ENCODE measurements around the gene RHBDL2. TPM values are rescaled to one million over a fixed set of nuclear protein-coding genes. Genes with fewer than 3 reads are reported as not detected.

RHBDL2 gene
- polyA plus RNA-seq, 1 donor from 2014 or later: not detected

- H2AFZ ChIP-seq (ENCODE audit: low read depth, low read length): no peak overlapping the region
- H4K20me1 ChIP-seq (ENCODE audit: insufficient read depth): no peaks in the 10 kb centered on the region
- H3K27me3 ChIP-seq (ENCODE audit: insufficient read depth, low read depth, low read length): no peaks in the 10 kb centered on the region
- H3K79me2 ChIP-seq (replicated peaks; ENCODE audit: insufficient read depth, low read length): no peaks in the 10 kb centered on the region
- TF ChIP-seq RAD21 (conservative IDR thresholded peaks at IDR 0.05) (no peak), SMC3 (conservative IDR thresholded peaks at IDR 0.05; ENCODE audit: poor library complexity) (no peak), CTCF (IDR thresholded peaks at IDR 0.05; ENCODE audit: poor library complexity, severe bottlenecking) (no peak), MXI1 (conservative IDR thresholded peaks at IDR 0.05; ENCODE audit: poor library complexity, severe bottlenecking) (no peak), REST (IDR thresholded peaks at IDR 0.05; ENCODE audit: borderline replicate concordance) (no peak), POLR2AphosphoS5 (IDR thresholded peaks at IDR 0.05) (no peak), TAF1 (IDR thresholded peaks at IDR 0.05; ENCODE audit: low read depth) (no peak), EP300 (conservative IDR thresholded peaks at IDR 0.05; ENCODE audit: poor library complexity, severe bottlenecking) (no peak), EZH2 (IDR thresholded peaks at IDR 0.05; ENCODE audit: borderline replicate concordance, insufficient read depth, low read length, poor library complexity, severe bottlenecking) (no peak)
- H3K9me2 ChIP-seq (ENCODE audit: insufficient read depth, low read length): no peaks in the 10 kb centered on the region
- H3K4me2 ChIP-seq (ENCODE audit: low read length): no peak overlapping the region
- H3K36me3 ChIP-seq (ENCODE audit: insufficient read depth, low read length): no peaks in the 10 kb centered on the region
- H3K9me3 ChIP-seq (ENCODE audit: low read length): no peaks in the 10 kb centered on the region
- no peaks in the 10 kb centered on the region for H3F3A ChIP-seq (ENCODE audit: insufficient read depth, low read length, poor library complexity, severe bottlenecking)
- no peak overlapping the region for H3K4me3 ChIP-seq (ENCODE audit: low read length)
- no peak overlapping the region for H3K9ac ChIP-seq (ENCODE audit: low read length)
- no peak overlapping the region for H3K27ac ChIP-seq (ENCODE audit: low read length)
Measured at GRCh38 chr1:38891753-38892152, 49.9 kb downstream of the RHBDL2 start.

GRCh38 chr1:38889589-38889988, 52.0 kb downstream of the RHBDL2 start:
- Histone ChIP-seq H3K27ac (ENCODE audit: low read length) (no peak overlapping the region), H3K79me2 (replicated peaks; ENCODE audit: insufficient read depth, low read length) (no peaks in the 10 kb centered on the region), H3K36me3 (ENCODE audit: insufficient read depth, low read length) (no peaks in the 10 kb centered on the region), H3K9me3 (ENCODE audit: low read length) (no peaks in the 10 kb centered on the region), H3K9me2 (ENCODE audit: insufficient read depth, low read length) (no peaks in the 10 kb centered on the region), H2AFZ (ENCODE audit: low read depth, low read length) (no peak overlapping the region), H3K4me2 (ENCODE audit: low read length) (no peak overlapping the region), H3K9ac (ENCODE audit: low read length) (no peak overlapping the region), H3K27me3 (ENCODE audit: insufficient read depth, low read depth, low read length) (no peaks in the 10 kb centered on the region), H3F3A (ENCODE audit: insufficient read depth, low read length, poor library complexity, severe bottlenecking) (no peaks in the 10 kb centered on the region), H4K20me1 (ENCODE audit: insufficient read depth) (no peaks in the 10 kb centered on the region), H3K4me3 (ENCODE audit: low read length) (no peak overlapping the region)
- TF ChIP-seq POLR2AphosphoS5 (IDR thresholded peaks at IDR 0.05): no peak
- no peak for TF ChIP-seq SMC3 (conservative IDR thresholded peaks at IDR 0.05; ENCODE audit: poor library complexity)
- TF ChIP-seq EP300 (conservative IDR thresholded peaks at IDR 0.05; ENCODE audit: poor library complexity, severe bottlenecking): no peak
- TF ChIP-seq RAD21 (conservative IDR thresholded peaks at IDR 0.05): no peak
- no peak for TF ChIP-seq CTCF (IDR thresholded peaks at IDR 0.05; ENCODE audit: poor library complexity, severe bottlenecking)
- TF ChIP-seq TAF1 (IDR thresholded peaks at IDR 0.05; ENCODE audit: low read depth): no peak
- TF ChIP-seq REST (IDR thresholded peaks at IDR 0.05; ENCODE audit: borderline replicate concordance): no peak
- TF ChIP-seq MXI1 (conservative IDR thresholded peaks at IDR 0.05; ENCODE audit: poor library complexity, severe bottlenecking): no peak
- TF ChIP-seq EZH2 (IDR thresholded peaks at IDR 0.05; ENCODE audit: borderline replicate concordance, insufficient read depth, low read length, poor library complexity, severe bottlenecking): no peak
